Thyroid gland (tissue), 4 donors: ENCODE data around the gene BCKDK. TPM values are rescaled to one million over a fixed set of nuclear protein-coding genes. Genes with fewer than 3 reads are reported as not detected.

Experiments used
- DNase-seq, 2 donors: peaks; one replicate each; pipeline ENCODE4 v3.0.0-alpha.2; 2019
- H3K27ac ChIP-seq, 3 donors: fragments of 200-600 bp; sonication (generic); 1 replicate in 2 of 3; 2 replicates in 1 of 3; pipeline ENCODE4 v1.5.1; 2016 to 2019; ENCODE audit warnings: mild to moderate bottlenecking in 1 of 3, moderate library complexity in 1 of 3
- H3K27me3 ChIP-seq: fragments of 200-600 bp; sonication (generic); one replicate; pipeline ENCODE4 v1.5.1; 2019
- H3K36me3 ChIP-seq, 2 donors: fragments of 200-600 bp; sonication (generic); one replicate each; pipeline ENCODE4 v1.5.1; 2016 to 2019
- H3K4me1 ChIP-seq, 2 donors: fragments of 200-600 bp; sonication (generic); one replicate each; pipeline ENCODE4 v1.5.1; 2017 to 2019
- H3K4me3 ChIP-seq, 3 donors: fragments of 200-600 bp; sonication (generic); replicated peaks in 1 of 3; 1 replicate in 2 of 3; 2 replicates in 1 of 3; pipeline ENCODE4 v1.5.1; 2016; ENCODE audit warnings: mild to moderate bottlenecking in 1 of 3
- H3K9me3 ChIP-seq: fragments of 200-600 bp; sonication (generic); one replicate; pipeline ENCODE4 v1.5.1; 2017
- POLR2A ChIP-seq, 2 donors: fragments of 450-650 bp; IDR thresholded peaks; one replicate each; pipeline ENCODE4 v1.6.1; 2017; ENCODE audit warnings: antibody characterized with exemption in 2 of 2, mild to moderate bottlenecking in 2 of 2, moderate library complexity in 1 of 2
- WGBS, 2 donors: methylation state at CpG; one replicate each; pipeline ENCODE4 v1.1.5; 2017; 5-methylcytosine and 5-hydroxymethylcytosine counted together
- intact Hi-C: fragments of 100-400 bp; cut with DNase I; formaldehyde crosslinking; loops from one replicate; pipeline ENCODE4 v1.15.1; 2023
- total RNA-seq, 4 donors: library from RNA; depleted of rRNA; stranded (reverse); fragments of >200 nt; gene quantifications; one replicate each; pipeline ENCODE4 v1.2.3, GENCODE V29; 2016
- TF ChIP-seq, protein P1 (sequence below), 6 experiments: fragments of 200-600 bp in 3 of 6; fragments of 450-650 bp in 3 of 6; sonication (generic) in 3 of 6; IDR thresholded peaks; one replicate each; pipeline ENCODE4 v1.5.1; 2016 to 2019; ENCODE audit warnings: antibody characterized with exemption in 6 of 6, mild to moderate bottlenecking in 2 of 6, inconsistent platforms in 1 of 6, moderate library complexity in 1 of 6

The BCKDK gene
- 10 to 100 TPM; 30.1 to 52.0 (median 40.5) TPM for total RNA-seq

DNA sequence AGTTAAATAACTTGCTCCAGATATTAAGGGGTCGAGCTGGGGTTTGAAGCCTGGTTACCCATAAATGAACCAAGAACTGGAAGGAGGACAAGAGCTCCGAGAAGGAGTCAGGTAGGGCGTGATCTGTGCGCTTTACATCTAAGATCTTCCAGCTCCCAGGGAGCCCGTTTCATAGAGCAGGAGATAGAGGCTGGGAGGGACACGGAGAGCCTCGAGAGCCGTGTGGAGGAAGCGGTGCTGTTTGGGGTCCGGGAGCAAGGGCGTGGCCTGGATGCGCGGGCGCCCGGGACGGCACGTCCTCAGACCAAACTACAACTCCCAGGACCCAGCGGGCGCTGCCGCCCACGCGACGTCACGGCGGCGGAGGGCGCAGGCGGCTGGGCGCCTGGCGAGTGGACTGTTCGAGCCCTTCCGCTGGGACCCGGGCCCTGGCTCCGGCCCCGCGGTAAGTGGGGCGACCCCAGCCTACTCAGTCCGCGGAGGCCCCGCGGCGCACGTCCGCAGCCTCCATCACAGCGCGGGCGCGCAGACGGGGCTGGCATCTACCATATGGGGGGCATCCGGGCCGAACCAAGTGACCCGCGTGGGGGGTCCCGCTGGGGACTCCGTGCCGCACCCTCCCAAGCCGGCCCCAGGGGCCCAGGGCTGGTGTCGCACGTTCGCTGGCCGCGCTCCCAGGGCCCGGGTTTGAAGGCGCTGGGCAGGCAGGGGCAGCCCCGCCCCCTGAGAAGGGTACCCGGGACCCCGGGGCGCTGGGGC is at the start of gene BCKDK:
Gene BCKDK (plus strand): TSS at position 352 of the 759 bp plus-strand sequence. CDS start 838 bp downstream, outside the sequence.
- Histone ChIP-seq H3K4me1 (peaks cover 16 to 18% of the 10 kb centered on the region in 2 donors), H3K4me3 (peak within 1 kb of the TSS; percentile 71 to 99 (median 87)), H3K27ac (peak within 1 kb of the TSS; percentile 26 to 90 (median 52)), H3K36me3 (peaks cover 17 to 23% of the 10 kb centered on the region in 2 donors), H3K27me3 (no peaks in the 10 kb centered on the region), H3K9me3 (no peaks in the 10 kb centered on the region)
- DNase-seq, result peak; percentile 60 to 61
- WGBS, 2 donors, result 10 to 11% methylated on average over 27 to 35 of the region's 68 CpGs
- intact Hi-C loops, result no loop called here
- TF ChIP-seq, protein P1, sequence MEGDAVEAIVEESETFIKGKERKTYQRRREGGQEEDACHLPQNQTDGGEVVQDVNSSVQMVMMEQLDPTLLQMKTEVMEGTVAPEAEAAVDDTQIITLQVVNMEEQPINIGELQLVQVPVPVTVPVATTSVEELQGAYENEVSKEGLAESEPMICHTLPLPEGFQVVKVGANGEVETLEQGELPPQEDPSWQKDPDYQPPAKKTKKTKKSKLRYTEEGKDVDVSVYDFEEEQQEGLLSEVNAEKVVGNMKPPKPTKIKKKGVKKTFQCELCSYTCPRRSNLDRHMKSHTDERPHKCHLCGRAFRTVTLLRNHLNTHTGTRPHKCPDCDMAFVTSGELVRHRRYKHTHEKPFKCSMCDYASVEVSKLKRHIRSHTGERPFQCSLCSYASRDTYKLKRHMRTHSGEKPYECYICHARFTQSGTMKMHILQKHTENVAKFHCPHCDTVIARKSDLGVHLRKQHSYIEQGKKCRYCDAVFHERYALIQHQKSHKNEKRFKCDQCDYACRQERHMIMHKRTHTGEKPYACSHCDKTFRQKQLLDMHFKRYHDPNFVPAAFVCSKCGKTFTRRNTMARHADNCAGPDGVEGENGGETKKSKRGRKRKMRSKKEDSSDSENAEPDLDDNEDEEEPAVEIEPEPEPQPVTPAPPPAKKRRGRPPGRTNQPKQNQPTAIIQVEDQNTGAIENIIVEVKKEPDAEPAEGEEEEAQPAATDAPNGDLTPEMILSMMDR (IDR thresholded peaks at IDR 0.05), result no peak
- TF ChIP-seq POLR2A (IDR thresholded peaks at IDR 0.05), result peak in 1 of 2 donors; percentile 49

DNA sequence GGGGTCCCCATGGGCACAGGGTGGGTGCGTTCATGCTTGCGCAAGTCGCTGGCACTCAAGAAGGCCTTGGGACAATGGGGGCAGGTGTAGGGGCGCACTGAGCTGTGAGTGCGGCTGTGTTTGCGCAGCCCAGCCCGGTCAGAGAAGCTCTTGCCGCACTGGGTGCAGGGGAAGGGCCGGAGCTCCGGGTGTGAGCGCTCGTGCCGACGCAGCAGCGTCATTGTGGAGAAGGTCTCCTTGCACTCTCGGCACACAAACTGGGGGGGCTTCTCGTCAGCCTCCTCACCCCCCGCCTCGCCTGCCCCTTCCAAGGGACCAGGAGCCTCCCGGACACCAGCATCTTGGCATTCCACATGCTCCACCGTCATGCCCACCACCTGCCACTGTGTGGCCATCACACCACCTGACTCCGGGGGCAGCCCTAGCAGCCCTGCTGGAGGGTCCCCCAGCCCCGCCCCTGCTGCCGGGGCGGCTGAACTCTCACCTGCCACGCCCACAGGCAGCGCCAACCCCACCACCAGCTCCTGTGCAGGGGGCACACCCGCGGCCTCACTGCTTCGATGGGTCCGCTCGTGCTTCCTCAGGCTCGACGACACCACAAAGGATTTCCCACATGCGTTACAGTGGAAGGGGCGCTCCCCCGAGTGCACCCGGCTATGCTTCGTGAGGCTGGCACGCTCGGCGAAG is 46.9 kb upstream of the BCKDK start:
- Histone ChIP-seq H3K27ac (no peak overlapping the region), H3K9me3 (no peaks in the 10 kb centered on the region), H3K4me3 (no peak overlapping the region), H3K4me1 (no peaks in the 10 kb centered on the region), H3K36me3 (peaks cover 15 to 23% of the 10 kb centered on the region in 2 donors), H3K27me3 (no peaks in the 10 kb centered on the region)
- intact Hi-C loops, result no loop called here
- WGBS, 2 donors, result 95 to 98% methylated on average over 11 to 37 of the region's 42 CpGs
- TF ChIP-seq, protein P1 (IDR thresholded peaks at IDR 0.05), result no peak
- TF ChIP-seq POLR2A (IDR thresholded peaks at IDR 0.05), result no peak
- no peak for DNase-seq

DNA sequence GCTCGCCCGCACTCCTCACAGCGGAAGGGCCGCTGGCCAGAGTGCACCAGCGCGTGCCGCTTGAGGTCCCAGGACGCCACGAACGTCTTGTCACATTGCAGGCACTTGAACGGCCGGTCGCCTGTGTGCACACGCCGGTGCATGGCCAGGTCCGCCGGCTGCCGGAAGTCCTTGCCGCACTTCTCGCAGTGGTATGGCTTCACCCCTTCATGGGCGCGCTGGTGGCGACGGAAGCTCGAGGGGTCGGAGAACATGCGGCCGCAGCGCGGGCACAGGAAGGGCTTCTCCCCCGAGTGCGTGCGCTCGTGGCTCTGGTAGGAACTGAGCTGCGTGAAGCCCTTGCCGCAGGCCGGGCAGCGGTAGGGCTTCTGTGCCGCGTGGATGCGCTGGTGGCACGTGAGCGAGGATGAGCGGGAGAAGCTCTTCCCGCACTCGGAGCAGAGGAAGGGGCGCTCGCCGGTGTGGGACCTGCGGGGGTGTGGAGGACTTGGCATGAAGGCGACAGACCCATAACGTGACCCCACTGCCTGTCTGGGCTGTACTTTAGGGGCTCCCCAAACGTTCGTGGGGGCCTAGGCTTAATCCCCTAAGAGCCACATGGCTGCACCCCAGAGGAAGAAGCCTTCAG is 46.3 kb upstream of the BCKDK start:
- DNase-seq, result no peak
- H3K4me1 ChIP-seq, result no peaks in the 10 kb centered on the region
- no peaks in the 10 kb centered on the region for H3K27me3 ChIP-seq
- H3K27ac ChIP-seq, result no peak overlapping the region
- intact Hi-C loops, result no loop called here
- H3K9me3 ChIP-seq, result no peaks in the 10 kb centered on the region
- TF ChIP-seq POLR2A (IDR thresholded peaks at IDR 0.05), result no peak
- H3K36me3 ChIP-seq, result peaks cover 15 to 23% of the 10 kb centered on the region in 2 donors
- 95 to 97% methylated on average over 44 to 54 of the region's 54 CpGs for WGBS, 2 donors
- H3K4me3 ChIP-seq, result no peak overlapping the region

DNA sequence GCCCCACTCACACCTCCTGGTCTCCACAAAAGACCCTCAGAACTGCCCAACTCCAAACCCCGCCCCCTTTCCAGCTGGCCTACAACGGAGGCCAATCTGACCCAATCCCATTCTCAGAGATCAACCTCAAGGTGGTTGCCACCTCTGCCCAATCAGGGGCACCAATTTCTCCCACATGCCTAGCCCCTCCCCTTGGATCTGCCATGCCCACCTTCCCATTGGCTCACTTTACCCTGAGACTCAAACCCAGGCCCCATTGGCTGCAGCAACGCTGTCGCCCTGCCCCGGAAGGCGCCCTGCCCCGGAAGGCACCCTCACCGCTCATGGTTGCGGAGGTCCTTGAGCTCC is 44.7 kb upstream of the BCKDK start:
- intact Hi-C loops, result no loop called here
- Histone ChIP-seq H3K9me3 (no peaks in the 10 kb centered on the region), H3K27me3 (no peaks in the 10 kb centered on the region), H3K36me3 (peaks cover 15 to 23% of the 10 kb centered on the region in 2 donors), H3K4me1 (no peaks in the 10 kb centered on the region), H3K27ac (no peak overlapping the region), H3K4me3 (no peak overlapping the region)
- TF ChIP-seq, protein P1 (IDR thresholded peaks at IDR 0.05), result no peak
- no peak for TF ChIP-seq POLR2A (IDR thresholded peaks at IDR 0.05)
- 97% methylated on average over 9 of the region's 9 CpGs for WGBS, 2 donors
- DNase-seq, result no peak

DNA sequence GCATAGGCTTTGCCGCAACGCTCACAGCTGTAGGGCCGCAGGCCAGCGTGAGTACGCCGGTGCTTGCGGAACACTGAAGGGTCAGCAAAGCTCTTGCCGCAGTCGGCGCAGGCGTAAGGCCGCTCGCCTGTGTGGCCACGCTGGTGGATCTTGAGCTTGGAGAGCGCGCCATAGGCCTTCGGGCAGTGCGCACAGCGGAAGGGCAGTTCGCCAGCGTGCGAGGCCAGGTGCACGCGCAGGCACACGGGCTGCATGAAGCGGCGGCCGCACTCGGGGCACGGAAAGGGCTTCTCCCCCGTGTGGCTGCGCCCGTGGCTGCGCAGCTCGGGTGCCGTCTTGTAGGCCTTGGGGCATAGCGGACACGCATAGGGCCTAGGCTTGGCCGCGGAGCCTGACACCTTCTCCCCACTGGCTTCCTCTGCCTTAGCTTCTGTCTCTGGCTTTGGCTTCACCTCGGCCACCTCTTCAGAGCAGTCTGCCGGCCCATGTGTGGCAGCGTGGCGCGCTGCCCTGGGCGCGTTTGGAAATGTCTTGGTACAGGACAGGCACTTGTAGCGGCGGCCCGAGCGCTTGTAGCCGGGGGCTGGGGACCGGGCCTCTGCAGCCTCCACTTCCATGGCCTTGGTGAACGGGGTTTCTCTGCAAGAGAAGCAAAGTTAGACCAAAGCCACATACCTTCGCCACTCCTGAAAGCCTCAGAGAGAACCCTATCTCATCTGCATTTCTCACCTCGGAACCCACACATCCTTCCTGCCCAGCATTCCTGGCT is 44.2 kb upstream of the BCKDK start:
- 93 to 95% methylated on average over 54 to 56 of the region's 56 CpGs for WGBS, 2 donors
- Histone ChIP-seq H3K27me3 (no peaks in the 10 kb centered on the region), H3K4me3 (no peak overlapping the region), H3K9me3 (no peaks in the 10 kb centered on the region), H3K36me3 (peaks cover 15 to 23% of the 10 kb centered on the region in 2 donors), H3K4me1 (no peaks in the 10 kb centered on the region), H3K27ac (peak overlapping the region in 1 of 3 donors; percentile 24)
- no peak for DNase-seq
- intact Hi-C loops, result no loop called here
- TF ChIP-seq, protein P1 (IDR thresholded peaks at IDR 0.05), result no peak
- TF ChIP-seq POLR2A (IDR thresholded peaks at IDR 0.05), result no peak
